8988T (cell line): ENCODE measurements around the gene BANF2.

ENCODE experiments used
- DNase-seq: peaks from one replicate; pipeline ENCODE4 v3.0.0; 2011

BANF2 gene

GRCh38 chr20:17735959-17736621, 36.3 kb downstream of the BANF2 start:
- no peak for DNase-seq

DNA sequence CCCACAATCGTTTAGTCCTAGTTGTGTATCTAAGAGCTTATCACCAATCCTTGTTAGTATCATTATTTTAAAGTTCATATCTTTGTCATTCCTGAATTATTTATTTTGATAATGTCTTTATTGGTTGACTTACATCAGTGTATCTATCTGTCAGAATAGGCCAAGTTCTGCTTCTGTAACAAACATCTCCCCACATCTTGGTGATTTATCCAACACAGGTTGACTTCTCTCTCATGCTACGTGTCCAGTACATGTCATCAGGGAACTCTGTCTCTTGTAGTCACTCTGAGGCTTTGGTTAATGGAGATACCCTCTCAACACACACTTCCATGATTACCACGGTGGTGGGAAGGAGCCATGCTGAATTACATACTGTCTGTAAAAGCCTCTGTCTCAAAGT, 38.4 kb downstream of the BANF2 start:
- DNase-seq: no peak

DNA sequence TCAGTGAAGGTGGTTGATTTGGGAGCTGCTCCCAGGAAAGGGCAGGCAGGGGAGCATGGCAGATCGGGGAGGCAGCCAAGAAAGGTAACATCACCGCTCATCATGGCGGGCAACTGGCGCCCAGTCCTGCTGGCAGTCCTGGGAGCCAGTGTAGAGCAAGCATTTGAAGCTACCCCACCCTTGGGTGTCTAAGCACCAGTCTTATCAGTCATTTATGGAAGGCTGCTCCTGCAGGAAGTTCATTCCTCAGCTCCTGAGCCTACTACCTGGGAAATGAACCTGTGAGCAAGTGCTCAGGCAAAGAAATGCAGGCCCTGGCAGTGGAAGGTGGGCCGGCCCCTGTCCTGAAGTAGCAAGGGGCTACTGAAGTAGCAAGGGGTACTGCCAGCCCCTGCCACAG, 41.5 kb downstream of the BANF2 start:
- DNase-seq: no peak

- no peak for DNase-seq
Measured at GRCh38 chr20:17742731-17743130, 43.0 kb downstream of the BANF2 start.

DNA sequence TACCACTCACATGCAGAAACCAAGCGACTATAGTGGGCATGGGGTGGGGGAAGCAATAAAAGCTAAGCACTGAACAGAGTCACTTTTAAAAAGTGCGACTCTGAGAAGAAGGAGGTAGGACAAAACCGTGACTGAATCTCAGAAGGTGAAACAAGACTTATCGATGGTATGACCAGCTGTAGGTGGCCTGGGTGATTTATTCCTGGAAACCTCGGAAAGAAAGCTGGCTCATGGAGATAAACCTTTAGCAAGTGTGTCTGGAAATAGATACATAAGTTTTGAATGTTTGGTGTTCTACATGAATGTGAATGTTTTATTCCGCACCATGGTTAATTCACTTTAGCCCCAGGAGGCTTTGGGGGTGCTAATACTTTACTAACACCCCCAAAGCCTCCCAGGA, 43.9 kb downstream of the BANF2 start:
- no peak for DNase-seq

DNA sequence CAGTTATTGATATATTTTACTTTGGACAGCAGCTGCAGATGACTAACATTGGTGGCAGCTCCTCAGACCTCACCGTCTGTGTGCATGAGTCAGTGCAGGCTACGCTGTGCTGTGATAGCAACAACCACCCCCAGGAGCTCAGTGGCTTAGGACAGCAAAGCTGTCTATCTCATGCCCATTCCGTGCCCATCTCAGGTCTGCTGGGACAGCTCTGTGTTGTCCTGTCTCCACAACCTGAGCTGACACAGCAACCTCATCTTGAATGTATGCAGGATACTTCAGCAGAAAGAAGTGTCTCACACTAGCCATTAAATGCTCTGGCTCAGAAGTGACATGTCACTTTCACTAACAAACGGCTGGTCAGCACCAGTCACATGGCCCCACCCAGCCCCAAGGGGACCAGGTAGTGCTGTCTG, 47.7 kb downstream of the BANF2 start:
- peak; percentile 36 for DNase-seq

DNA sequence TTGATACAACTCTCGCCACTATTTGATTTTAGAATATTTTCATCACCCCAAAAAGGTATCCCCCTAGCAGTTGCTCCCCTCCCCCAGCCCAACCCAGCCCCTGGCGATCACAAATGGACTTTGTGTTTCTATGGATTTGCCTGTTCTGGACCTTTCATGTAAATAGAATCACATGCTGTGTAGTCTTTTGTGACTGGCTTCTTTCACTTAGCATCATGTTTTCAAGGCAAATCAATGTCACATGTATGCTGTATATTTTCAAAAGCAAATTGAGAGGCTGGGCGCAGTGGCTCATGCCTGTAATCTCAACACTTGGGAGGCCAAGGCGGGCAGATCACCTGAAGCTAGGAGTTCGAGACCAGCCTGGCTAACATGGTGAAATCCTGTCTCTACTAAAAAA, 48.5 kb downstream of the BANF2 start:
- no peak for DNase-seq

- no peak for DNase-seq
Measured at GRCh38 chr20:17749626-17749977, 49.8 kb downstream of the BANF2 start.

DNA sequence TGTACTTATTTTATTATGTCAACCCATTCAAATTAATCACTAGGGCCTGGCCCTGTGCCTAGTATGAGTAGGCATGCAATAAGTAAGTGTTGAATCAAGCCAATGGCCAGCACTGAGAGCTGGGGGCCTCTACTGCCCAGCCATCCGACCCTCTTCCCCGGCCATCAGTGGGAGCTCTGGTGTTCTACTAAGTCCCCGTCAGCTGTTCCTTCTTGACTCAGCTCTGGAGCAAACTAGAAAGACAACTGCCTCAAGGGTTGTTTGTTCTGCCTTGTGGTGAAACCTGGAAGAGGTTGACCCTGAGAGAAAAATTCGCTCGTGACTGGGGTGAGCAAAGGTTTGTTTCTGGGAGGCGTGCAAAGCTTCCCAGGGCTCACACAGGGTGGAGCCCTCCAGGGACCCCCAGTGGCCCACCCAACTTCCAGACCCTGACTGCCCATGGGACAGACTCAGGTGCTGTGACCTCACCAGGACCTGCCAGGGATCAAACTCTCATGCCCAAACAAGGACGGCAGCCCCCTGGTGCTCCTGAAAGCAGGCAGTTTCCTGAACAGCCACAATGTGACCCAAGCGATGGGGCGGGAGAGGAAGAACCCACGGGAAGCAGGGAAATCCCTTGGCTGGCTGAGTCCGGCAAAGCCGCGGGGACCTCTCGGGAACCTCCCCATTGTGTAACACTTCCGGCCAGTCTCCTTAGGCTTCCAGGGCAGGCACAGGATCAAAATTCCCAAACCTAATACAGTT, 50.4 kb downstream of the BANF2 start:
- DNase-seq: no peak

- DNase-seq: no peak
Measured at GRCh38 chr20:17750722-17751045, 50.9 kb downstream of the BANF2 start.

GRCh38 chr20:17751640-17752039, 51.9 kb downstream of the BANF2 start:
- DNase-seq: no peak

- no peak for DNase-seq
Measured at GRCh38 chr20:17752459-17752858, 52.7 kb downstream of the BANF2 start.

DNA sequence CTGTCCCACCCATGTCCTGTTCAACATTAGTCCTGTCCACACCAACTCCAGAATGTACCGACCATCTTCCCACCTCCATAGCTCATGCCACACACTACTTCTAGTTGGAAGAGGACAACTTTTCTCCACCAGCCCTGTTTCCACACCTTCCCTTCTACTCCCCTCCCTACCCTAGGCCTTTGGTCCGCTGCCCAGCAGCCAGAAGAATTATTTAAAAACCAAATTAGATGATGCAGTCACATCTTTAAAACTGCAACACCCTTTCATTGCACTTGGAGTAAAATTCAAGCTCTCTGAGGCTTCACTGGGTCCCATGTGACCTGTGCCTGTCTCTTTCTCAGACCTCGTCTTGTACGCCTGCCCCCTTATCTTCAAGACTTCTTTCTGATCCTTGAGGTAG, 53.8 kb downstream of the BANF2 start:
- no peak for DNase-seq

DNA sequence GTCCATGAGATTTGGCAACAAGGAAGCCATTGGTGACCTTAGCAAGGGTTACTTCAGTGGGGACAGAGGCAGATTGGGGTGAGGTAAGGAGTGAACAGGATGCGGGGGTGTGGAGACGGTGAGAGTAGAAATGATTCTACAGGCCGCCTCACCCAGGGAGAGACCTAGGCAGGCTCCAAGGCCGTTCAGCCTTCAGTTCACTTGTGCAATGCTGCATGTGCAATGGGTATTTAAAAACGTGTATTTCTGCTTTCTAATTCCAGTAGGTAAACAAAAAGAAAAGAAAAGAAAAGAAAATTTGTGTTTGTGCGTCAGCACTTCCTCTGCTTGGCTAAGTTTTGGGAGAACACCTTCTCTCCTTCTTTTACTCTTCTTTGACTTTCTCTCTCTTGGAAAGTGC, 56.8 kb downstream of the BANF2 start:
- no peak for DNase-seq

- DNase-seq: no peak
Measured at GRCh38 chr20:17757496-17757895, 57.7 kb downstream of the BANF2 start.

DNA sequence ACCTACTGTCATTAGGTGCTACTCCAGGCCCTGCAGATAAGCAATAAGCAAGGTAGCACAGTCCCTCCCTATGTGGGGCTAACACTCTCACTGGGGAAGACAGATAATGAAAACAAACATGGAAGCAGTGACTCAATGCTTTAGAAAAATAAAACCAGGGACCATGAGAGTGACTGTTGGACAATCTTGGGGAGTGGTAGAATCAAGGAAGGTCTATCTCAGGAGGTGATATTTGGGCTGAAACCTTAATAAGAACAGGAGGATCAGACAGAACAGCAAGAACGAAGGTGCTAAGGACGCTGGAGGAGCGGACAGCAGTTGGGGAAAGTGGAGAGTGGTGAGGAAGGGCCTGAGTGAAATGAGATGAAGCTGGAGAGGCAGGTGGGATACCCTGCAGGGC, 58.2 kb downstream of the BANF2 start:
- no peak for DNase-seq

- DNase-seq: no peak
Measured at GRCh38 chr20:17758512-17758911, 58.7 kb downstream of the BANF2 start.

DNA sequence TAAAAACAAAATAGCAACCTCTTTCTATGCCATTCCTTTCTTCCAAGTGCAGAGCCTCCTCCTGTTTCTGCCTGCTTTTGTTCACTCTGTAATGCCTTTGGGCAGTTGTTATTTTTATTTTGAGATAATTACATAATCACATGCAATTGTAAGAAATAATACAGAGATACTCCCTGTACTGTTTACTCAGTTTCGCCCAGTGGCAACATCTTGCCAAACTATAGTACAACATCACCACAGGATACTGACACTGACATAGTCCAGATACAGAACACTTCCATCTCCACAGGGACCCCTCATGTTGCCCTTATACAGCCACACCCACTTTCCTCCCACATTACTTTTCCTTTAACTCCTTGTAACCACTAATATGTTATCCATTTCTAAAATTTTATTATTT, 59.7 kb downstream of the BANF2 start:
- no peak for DNase-seq

DNA sequence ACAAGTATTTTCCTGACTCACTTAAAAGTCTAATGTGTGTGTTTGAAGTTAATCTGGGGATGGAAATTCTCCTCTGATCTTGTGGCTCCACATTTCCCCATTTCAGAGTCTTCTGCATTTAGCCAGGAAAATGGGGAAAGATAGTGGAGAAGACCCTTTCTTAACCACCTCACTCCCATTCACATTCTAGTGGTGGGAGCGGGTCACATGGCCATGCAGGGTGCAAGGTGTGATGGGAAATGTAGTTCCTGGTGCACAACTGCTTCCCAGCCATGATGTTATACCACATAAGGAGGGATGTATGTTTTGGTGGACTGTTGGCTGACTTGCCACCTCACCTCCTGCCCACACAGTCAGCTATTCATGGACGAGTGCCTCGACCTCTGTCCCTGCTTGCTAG, 61.8 kb downstream of the BANF2 start:
- DNase-seq: peak; percentile 60

DNA sequence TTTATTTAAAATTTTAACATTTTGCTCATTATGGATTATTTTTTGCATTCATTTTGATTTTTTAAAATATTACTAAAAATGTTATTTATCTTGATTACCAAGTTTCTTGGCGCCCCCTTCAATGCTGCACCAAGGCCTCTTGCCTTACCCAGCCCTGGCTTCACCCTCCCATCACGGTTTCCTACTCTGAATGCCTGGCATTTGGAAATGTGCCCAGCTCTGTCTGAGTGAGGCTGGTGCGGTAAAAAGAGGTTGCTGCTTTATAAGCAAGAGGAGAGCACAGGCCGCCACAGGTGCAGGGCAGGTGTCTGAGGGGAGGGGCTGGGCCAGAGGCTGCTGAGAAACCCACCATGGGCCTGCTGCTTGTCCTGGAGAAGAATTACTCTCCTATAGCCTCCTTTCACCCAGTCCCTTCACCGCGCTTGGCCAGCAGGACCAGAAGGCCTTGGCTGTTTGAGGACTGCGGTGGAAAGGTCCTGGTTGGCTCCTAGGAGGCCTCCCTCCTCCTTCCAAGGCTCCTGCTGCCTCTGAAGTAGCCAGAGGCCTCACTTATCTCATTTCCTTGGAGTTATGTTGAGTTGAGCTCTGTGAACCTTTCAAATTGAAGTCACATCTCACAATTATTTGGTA, 62.6 kb downstream of the BANF2 start:
- DNase-seq: no peak

GRCh38 chr20:17762873-17763557, 63.2 kb downstream of the BANF2 start:
- no peak for DNase-seq

DNA sequence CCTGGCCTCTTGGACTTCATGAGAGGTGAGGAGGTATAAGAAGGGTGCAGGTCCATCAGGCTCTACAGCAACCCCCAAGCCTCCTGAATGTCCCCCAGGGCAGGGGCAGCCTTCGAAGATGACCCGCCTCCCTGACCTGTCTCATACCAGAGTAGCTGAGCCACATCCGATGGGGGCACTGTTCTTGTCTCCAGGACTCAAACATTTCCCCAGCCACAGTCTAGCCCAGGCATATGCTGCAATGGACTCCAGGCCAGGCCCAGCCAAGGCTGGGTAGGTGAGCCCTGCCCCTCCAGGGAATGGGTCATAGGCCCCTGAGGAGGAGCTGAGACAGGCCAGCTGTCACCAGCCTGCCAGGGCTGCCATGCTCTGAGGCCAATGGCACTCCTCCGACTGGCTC, 65.3 kb downstream of the BANF2 start:
- no peak for DNase-seq

DNA sequence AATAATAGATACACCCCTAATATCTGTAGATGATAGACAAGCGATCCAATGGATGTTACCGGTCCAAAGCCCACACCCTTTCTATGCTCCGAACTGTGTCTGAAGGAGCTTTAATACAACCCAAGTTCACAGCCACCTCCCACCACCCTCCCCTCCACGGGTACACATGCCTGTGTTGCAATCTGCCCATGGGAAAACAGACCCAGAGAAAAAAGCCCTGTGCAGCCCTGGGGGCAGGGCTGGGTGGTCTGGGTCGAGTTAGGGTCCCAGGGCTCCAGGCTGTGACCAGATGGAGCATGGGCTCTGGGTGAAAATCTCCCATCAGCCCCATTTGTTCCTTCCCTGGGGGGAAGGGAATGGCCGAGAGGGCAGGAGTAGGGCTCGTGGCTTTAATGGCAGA, 65.8 kb downstream of the BANF2 start:
- no peak for DNase-seq

DNA sequence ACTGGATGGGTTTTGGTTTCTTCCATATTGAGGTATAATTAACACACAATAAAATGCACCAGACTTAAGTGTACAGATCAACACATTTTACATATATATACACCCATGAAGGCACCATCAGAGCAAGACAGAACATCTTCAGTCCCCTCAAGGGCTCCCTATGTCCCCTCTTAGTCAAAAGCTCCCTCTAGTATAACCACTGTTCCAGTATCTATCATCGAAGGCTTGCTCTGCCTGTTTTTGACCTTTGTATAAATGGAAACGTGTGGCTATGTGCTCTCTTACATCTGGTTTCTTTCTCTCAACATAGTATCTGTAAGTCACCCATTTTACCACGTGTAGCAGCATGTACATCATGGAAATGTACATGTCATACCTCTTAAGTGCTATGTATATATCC, 66.5 kb downstream of the BANF2 start:
- DNase-seq: no peak
